RPMI8226 (cell line): Measurements from ENCODE around the gene RAB3GAP1.

Experiments
- DNase-seq: peaks from one replicate; pipeline ENCODE4 v3.0.0-alpha.2; 2015

RAB3GAP1 gene

GRCh38 chr2:135169900-135170753 is 118.0 kb downstream of the RAB3GAP1 start:
- DNase-seq, result no peak

- no peak for DNase-seq
These were observed 122.1 kb downstream of the RAB3GAP1 start for GRCh38 chr2:135174049-135174809.

- DNase-seq, result no peak
These were observed 122.7 kb downstream of the RAB3GAP1 start for GRCh38 chr2:135174810-135175093.

GRCh38 chr2:135175177-135175576 is 123.1 kb downstream of the RAB3GAP1 start:
- no peak for DNase-seq

GRCh38 chr2:135179689-135180088 is 127.6 kb downstream of the RAB3GAP1 start:
- DNase-seq, result no peak

GRCh38 chr2:135182190-135182589 is 130.1 kb downstream of the RAB3GAP1 start:
- no peak for DNase-seq

GRCh38 chr2:135182601-135183000 is 130.5 kb downstream of the RAB3GAP1 start:
- DNase-seq, result no peak

GRCh38 chr2:135183822-135184221 is 131.7 kb downstream of the RAB3GAP1 start:
- DNase-seq, result no peak

GRCh38 chr2:135186054-135186453 is 134.0 kb downstream of the RAB3GAP1 start:
- no peak for DNase-seq

- DNase-seq, result no peak
These were observed 135.2 kb downstream of the RAB3GAP1 start for GRCh38 chr2:135187270-135187669.

- DNase-seq, result no peak
These were observed 137.1 kb downstream of the RAB3GAP1 start for GRCh38 chr2:135189148-135189547.

- DNase-seq, result no peak
These were observed 138.7 kb downstream of the RAB3GAP1 start for GRCh38 chr2:135190799-135191198.

- no peak for DNase-seq
These were observed 146.4 kb downstream of the RAB3GAP1 start for GRCh38 chr2:135198481-135198880.

- DNase-seq, result no peak
These were observed 150.7 kb downstream of the RAB3GAP1 start for GRCh38 chr2:135202751-135203150.

GRCh38 chr2:135203944-135204343 is 151.9 kb downstream of the RAB3GAP1 start:
- DNase-seq, result no peak

- no peak for DNase-seq
These were observed 155.9 kb downstream of the RAB3GAP1 start for GRCh38 chr2:135208016-135208415.

GRCh38 chr2:135212757-135213156 is 160.7 kb downstream of the RAB3GAP1 start:
- DNase-seq, result no peak

- DNase-seq, result no peak
These were observed 166.3 kb downstream of the RAB3GAP1 start for GRCh38 chr2:135218426-135218825.

GRCh38 chr2:135219226-135219625 is 167.1 kb downstream of the RAB3GAP1 start:
- no peak for DNase-seq
